ENCODE results near the gene SRRT.

GRCh38 chr7:100908512-100908911 lies 33.6 kb downstream of the SRRT start:
- TF ChIP-seq EZH2 (IDR thresholded peaks at IDR 0.05; ENCODE audit: borderline replicate concordance, insufficient read depth, low read length, poor library complexity, severe bottlenecking) (no peak), CTCF (IDR thresholded peaks at IDR 0.05; ENCODE audit: poor library complexity, severe bottlenecking) (no peak), SMC3 (conservative IDR thresholded peaks at IDR 0.05; ENCODE audit: poor library complexity) (no peak), POLR2AphosphoS5 (IDR thresholded peaks at IDR 0.05) (no peak)

Measured in neural cell (in vitro differentiated cells).